ENCODE data around the gene ZNF229.
"Not testable (repeated sequence)": the region's sequence is repeated elsewhere in the genome, so short reads cannot be mapped to it uniquely, and the experiment has no call there.

Gene ZNF229

GRCh38 chr19:44447916-44448674 lies at the start of gene ZNF229:
ZNF229 (minus strand) TSS chr19:44448472; CDS start chr19:44442847, 5,625 bp downstream.
- peak within 1 kb of the TSS; percentile 93 to 98 (median 97) for H3K4me3 Mint-ChIP-seq
- H3K36me3 Mint-ChIP-seq (ENCODE audit: low read depth) = peaks cover 50% of the 10 kb centered on the region
- peaks cover 74% of the 10 kb centered on the region for H3K9me3 Mint-ChIP-seq
- no peak for TF ChIP-seq CTCF (IDR thresholded peaks at IDR 0.05; ENCODE audit: unreplicated experiment in 3 of 3)
- peak within 1 kb of the TSS; percentile 50 to 77 (median 64) for H3K27ac Mint-ChIP-seq
- peaks cover 5% of the 10 kb centered on the region for H3K4me1 Mint-ChIP-seq
- no peaks in the 10 kb centered on the region for H3K27me3 Mint-ChIP-seq (ENCODE audit: low read depth)

GRCh38 chr19:44496711-44497110 lies 48.4 kb upstream of the ZNF229 start:
- Mint-ChIP-seq H3K9me3 (peaks cover 80% of the 10 kb centered on the region), H3K4me3 (peak overlapping the region; percentile 52 to 75 (median 73)), H3K36me3 (ENCODE audit: low read depth) (peaks cover 87% of the 10 kb centered on the region), H3K27me3 (ENCODE audit: low read depth) (peaks cover 4% of the 10 kb centered on the region), H3K4me1 (peaks cover 10% of the 10 kb centered on the region), H3K27ac (no peak overlapping the region)
- TF ChIP-seq CTCF (IDR thresholded peaks at IDR 0.05; ENCODE audit: unreplicated experiment in 3 of 3) = no peak

- TF ChIP-seq CTCF (IDR thresholded peaks at IDR 0.05; ENCODE audit: unreplicated experiment in 3 of 3) = no peak
- Mint-ChIP-seq H3K4me3 (no peak overlapping the region), H3K9me3 (peaks cover 93% of the 10 kb centered on the region), H3K4me1 (no peaks in the 10 kb centered on the region), H3K27ac (no peak overlapping the region), H3K27me3 (ENCODE audit: low read depth) (peaks cover 4% of the 10 kb centered on the region), H3K36me3 (ENCODE audit: low read depth) (peaks cover 100% of the 10 kb centered on the region)
Measured at GRCh38 chr19:44476559-44477408, 28.5 kb upstream of the ZNF229 start.

GRCh38 chr19:44468730-44469129 lies 20.5 kb upstream of the ZNF229 start:
- not testable (repeated sequence) for H3K27ac Mint-ChIP-seq; H3K4me3 Mint-ChIP-seq; H3K27me3 Mint-ChIP-seq (ENCODE audit: low read depth); H3K4me1 Mint-ChIP-seq
- H3K9me3 Mint-ChIP-seq = peaks cover 82% of the 10 kb centered on the region
- peaks cover 41% of the 10 kb centered on the region for H3K36me3 Mint-ChIP-seq (ENCODE audit: low read depth)

- not testable (repeated sequence) for H3K4me3 Mint-ChIP-seq; H3K36me3 Mint-ChIP-seq (ENCODE audit: low read depth); H3K27ac Mint-ChIP-seq; H3K4me1 Mint-ChIP-seq; H3K27me3 Mint-ChIP-seq (ENCODE audit: low read depth)
- peaks cover 53% of the 10 kb centered on the region for H3K9me3 Mint-ChIP-seq
Measured at GRCh38 chr19:44462600-44463286, 14.5 kb upstream of the ZNF229 start.

- peaks cover 53% of the 10 kb centered on the region for H3K9me3 Mint-ChIP-seq
- not testable (repeated sequence) for H3K36me3 Mint-ChIP-seq (ENCODE audit: low read depth); H3K27me3 Mint-ChIP-seq (ENCODE audit: low read depth); H3K4me1 Mint-ChIP-seq; H3K27ac Mint-ChIP-seq; H3K4me3 Mint-ChIP-seq
Measured at GRCh38 chr19:44456016-44456415, 7.7 kb upstream of the ZNF229 start.

- no peaks in the 10 kb centered on the region for H3K4me1 Mint-ChIP-seq
- TF ChIP-seq CTCF (IDR thresholded peaks at IDR 0.05; ENCODE audit: unreplicated experiment in 3 of 3) = no peak
- peaks cover 58% of the 10 kb centered on the region for H3K9me3 Mint-ChIP-seq
- H3K36me3 Mint-ChIP-seq (ENCODE audit: low read depth) = peaks cover 12% of the 10 kb centered on the region
- H3K27ac Mint-ChIP-seq = no peak overlapping the region
- no peaks in the 10 kb centered on the region for H3K27me3 Mint-ChIP-seq (ENCODE audit: low read depth)
- H3K4me3 Mint-ChIP-seq = no peak overlapping the region
Measured at GRCh38 chr19:44455100-44455499, 6.8 kb upstream of the ZNF229 start.

All from nephron (organoid).